Islet of Langerhans (tissue), 1 donor: ENCODE data around the gene TYMP.

Experiments
- FAIRE-seq: peaks from one replicate; lab custom pipeline; 2011; peaks lifted over from hg19 to GRCh38; lab: Jason Lieb, UNC

The TYMP gene

DNA sequence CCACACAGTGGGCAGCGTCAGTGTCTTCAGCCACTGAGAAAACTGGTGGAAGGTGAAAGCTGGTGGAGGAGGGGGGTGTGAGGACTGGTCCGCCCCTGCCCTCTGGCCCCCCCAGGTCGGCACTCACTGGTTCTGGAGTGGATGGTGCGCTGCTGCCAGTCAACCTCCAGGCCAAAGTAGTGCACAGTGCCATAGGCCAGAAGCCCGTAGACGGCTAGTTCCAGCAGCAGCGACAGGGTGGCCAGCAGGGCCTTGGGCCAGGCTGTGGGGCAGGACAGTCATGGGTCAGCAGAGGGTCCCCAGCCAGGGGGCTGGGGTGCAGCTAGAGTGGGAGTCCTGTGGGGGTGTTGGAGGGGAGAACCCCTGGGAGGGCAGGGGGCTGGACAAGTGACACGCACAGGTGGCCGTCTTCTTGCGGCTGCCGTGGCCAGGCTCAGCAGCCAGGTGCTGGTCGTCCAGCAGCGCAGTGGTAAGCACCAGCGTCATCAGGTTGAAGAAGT, 24.5 kb downstream of the TYMP start:
- no peak for FAIRE-seq

GRCh38 chr22:50504369-50505211, 25.2 kb downstream of the TYMP start:
- no peak for FAIRE-seq

- no peak for FAIRE-seq
These were observed 26.2 kb downstream of the TYMP start for GRCh38 chr22:50503475-50504145.

GRCh38 chr22:50502628-50503474, 27.0 kb downstream of the TYMP start:
- no peak for FAIRE-seq

GRCh38 chr22:50502096-50502495, 27.7 kb downstream of the TYMP start:
- no peak for FAIRE-seq

GRCh38 chr22:50500452-50500851, 29.4 kb downstream of the TYMP start:
- FAIRE-seq, result no peak

DNA sequence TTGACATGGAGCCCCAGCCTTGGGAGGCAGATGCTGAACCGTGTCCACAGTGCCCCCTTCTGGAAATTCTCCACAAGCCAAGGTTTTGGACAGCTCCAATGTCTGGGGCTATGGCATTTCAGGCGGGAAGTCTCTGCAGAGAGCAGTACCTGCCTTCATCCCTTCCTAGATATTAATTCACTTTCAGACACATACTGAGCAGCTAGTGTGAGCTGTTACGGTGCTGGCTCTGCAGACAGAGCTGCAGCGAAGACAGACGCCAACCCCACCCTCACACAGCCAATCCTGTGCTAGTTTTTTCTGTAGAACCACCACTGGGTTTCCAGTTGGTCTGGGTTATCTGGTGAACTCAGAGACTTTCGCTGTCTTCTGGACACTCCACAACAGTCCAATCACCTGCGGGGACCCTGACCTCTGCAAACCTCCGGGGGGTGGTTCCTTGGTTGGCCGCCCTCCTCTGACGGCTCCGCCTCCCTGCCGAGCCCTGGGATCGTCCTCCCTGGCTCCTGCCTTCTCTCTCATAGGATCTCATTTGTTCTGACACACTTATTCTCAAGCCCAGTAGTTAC, 31.4 kb downstream of the TYMP start:
- FAIRE-seq, result peak; percentile 49

DNA sequence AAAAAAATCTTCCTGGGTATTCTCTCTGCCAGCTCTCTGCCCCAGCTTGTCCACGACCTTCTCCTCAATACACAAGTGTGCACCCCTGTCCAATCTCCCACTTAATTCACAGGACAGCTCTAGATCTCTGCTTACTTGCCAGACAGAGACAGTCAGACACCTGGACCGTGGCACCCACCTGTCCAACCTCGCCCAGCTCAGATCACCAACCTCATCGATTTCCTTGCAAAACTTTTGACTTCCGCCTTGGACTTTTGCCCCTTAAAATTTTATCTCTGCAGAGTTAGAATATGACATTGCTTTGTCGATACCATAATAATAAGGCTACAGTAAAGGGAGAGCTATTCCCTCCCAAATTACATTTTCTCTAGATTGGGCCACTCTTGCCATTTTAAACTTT, 32.7 kb downstream of the TYMP start:
- FAIRE-seq, result no peak

- no peak for FAIRE-seq
These were observed 39.1 kb downstream of the TYMP start for GRCh38 chr22:50490531-50491308.

DNA sequence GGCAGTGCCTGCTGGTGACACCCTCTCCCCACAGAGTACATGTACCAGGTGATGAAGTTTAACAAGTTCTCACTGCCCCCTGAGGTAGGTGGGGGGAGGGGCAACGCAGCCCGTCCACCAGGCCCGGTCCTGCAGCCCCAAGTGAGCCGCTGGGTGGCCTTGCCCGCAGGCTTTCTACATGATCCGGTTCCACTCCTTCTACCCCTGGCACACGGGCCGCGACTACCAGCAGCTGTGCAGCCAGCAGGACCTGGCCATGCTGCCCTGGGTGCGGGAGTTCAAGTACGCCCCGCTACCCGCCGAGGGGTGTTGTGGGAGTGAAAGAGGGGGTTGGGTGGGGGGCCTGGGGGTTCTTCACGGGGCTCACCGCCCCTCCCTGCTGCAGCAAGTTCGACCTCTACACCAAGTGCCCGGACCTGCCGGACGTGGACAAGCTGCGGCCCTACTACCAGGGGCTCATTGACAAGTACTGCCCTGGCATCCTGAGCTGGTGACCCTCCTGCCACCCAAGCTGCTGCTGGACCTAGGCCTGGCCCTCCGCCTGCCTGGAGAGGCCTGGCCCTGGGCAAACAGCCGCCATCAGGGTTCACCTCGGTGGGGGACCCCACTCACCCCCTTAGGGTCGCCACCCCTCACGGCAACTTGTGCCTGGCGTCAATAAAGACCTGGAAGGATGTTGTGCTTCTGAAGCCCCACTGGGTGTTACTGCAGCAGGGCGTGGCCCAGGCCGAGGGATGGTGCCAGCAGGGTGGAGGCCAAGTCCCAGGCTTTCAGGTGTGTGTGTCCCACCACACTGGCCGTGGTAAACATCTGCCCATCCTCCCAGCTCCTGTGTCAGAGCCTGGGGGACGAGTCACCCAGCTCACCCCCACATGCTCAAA, 40.2 kb downstream of the TYMP start:
- no peak for FAIRE-seq

GRCh38 chr22:50488886-50489285, 40.9 kb downstream of the TYMP start:
- FAIRE-seq, result no peak

DNA sequence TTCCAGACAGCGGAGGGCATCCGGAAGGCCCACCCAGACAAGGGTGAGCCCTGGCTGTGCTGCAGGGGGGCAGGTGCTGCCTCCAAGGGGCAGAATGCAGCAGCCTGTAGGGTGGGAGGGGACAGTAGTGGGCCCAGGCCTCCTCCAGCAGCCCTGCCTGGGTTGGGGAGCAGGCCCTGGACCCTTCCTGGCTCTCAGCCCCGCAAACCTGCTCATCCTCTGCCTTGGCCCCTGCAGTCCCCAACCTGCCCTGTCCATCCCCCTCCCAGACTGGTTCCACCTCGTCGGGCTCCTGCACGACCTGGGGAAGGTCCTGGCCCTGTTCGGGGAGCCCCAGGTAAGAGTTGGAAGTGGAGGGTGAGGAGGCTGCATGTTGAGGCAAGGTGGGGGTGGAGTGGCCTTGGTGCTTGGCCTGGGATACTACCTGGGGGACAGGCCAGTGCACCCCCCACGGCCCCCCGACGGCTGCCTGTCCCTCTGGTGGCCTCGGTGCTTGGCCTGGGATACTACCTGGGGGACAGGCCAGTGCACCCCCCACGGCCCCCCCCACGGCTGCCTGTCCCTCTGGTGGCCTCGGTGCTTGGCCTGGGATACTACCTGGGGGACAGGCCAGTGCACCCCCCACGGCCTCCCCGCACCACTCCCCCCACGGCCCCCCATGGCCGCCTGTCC, 41.7 kb downstream of the TYMP start:
- no peak for FAIRE-seq

DNA sequence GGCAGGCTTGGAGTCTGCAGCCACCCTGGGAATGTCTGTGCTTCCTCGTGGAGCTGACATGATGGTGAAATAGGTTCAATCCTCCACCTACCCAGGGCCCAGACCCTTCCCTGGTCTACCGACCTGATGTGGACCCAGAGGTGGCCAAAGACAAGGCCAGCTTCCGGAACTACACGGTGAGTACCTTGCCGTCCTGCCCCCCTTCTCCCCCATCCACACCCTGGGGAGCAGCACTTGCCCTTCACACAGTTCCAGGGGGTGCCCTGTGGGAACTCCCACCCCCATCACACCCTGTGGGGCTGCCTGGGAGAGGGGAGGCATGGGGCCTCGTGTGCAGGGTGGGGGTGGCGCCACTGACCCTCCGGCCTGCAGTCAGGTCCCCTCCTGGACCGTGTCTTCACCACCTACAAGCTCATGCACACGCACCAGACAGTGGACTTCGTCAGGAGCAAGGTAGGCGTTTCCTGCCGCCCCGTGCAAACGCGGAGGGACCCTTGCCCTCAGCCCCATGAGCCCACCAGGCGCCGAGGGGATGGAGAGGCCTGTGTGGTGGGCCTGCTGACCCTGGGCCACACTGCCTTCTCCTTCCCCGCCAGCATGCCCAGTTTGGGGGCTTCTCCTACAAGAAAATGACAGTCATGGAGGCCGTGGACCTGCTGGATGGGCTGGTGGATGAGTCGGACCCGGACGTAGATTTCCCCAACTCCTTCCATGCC, 42.4 kb downstream of the TYMP start:
- FAIRE-seq, result no peak

GRCh38 chr22:50486561-50487289, 43.1 kb downstream of the TYMP start, which contains the start of gene MIOX:
MIOX (plus strand) TSS chr22:50486859; CDS start chr22:50486898, 39 bp downstream.
- FAIRE-seq, result no peak

- no peak for FAIRE-seq
These were observed 44.3 kb downstream of the TYMP start for GRCh38 chr22:50485221-50486131.

DNA sequence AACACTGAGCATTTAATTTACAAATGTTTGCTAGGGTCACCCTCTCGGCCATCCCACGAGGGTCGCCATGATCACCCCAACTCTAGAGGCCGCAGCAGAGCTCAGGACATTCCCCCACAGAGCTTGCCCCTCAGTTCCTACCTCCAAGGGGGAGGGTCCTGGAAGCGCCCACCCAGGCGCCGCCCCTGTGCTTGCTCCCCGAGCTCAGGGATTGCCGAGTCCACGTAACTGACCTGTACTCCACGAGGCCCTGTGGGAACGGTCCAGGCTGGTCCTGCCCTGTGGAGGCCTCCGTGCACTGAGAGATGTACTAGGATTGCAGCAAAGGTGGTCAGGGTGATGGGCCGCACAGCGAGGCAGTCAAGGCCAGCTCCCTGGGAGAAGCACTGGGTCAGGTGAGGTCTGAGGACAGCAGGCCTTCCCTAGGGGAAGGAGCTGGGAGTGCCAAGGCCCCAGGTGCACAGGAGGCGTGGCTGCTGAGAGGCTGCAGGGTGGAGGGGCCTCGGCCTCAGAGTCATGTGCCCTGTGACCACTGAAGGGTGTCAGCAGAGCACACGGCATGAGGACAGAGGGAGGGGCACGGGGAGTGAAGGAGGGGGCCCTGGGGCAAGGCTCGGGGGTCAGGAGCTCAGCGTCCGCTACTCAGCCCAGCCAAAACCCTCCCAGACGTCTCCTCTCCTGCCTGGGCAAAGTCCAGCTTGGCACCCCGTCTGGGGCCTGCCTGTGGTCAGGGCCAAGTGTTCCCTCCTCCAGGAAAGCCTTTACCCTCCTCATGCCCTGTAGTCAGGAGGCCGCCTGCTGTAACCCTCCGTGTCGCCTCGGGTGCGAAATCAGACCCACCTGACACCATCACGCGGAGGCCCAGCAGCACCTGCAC, 45.6 kb downstream of the TYMP start:
- FAIRE-seq, result no peak
